Uterus (tissue), 2 donors: ENCODE results near the gene CFAP65.

Experiments used
- CTCF ChIP-seq, 4 experiments: fragments of 200-600 bp in 2 of 4; fragments of 450-650 bp in 2 of 4; sonication (generic) in 2 of 4; IDR thresholded peaks; one replicate each; pipeline ENCODE4 v1.5.1; 2016 to 2019; ENCODE audit warnings: antibody characterized with exemption in 4 of 4, mild to moderate bottlenecking in 2 of 4, moderate library complexity in 1 of 4
- POLR2A ChIP-seq, 2 donors: fragments of 450-650 bp; IDR thresholded peaks; one replicate each; pipeline ENCODE4 v1.6.1; 2016; ENCODE audit warnings: antibody characterized with exemption in 2 of 2, mild to moderate bottlenecking in 1 of 2, moderate library complexity in 1 of 2

DNA sequence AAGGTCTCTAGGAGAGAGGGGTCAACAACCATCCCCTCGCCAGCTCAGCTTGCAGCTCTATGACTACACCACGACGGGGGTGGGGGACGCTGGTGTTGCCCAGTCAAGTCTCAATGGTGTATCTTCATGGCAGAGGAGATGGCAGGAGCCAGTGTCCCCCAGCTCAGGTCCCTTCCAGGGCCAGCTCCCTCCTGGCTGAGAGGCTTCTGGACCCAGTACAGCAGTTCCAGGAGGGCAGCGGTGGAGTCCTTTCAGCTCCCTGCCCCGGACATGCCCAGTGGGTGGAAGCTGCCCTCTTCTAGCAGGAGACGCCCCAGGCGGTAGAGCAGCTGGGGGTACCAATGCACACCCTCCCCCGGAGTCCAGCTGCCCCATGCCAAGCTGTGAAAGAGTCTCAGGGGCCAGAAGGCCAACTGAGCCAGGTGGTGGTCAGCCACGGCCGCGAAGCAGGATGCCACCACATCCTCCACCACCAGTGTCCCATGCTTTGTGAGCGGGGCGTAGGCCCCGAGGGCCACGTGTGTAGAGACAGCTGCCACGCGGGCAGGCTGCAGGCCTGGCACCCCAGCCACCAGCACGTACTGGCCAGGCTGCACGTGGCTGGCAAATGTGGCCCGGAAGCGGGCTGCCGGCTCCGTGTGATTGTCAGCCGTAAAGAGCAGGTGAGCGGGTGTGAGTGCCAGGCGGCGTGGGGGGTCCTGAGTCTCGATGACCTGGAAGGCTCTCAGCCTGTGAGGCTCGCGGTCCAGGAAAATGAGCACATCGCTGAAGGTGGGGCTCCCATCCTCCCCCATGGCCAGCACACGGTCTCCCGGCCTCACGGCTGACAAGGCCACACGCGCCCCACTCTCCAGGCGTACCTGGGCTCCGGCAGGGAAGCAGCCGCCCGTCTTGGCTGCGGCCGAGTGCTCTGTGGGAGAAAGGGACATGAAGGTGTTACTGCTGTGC lies 13.9 kb upstream of the CFAP65 start:
- TF ChIP-seq CTCF (IDR thresholded peaks at IDR 0.05) (no peak), POLR2A (IDR thresholded peaks at IDR 0.05) (no peak)
